Right ventricle myocardium inferior (tissue), 1 donor: ENCODE measurements around the gene ELMO3. TPM values are rescaled to one million over a fixed set of nuclear protein-coding genes. Genes with fewer than 3 reads are reported as not detected.

Experiments used
- ATAC-seq: fragments of 200-7000 bp; cut with Tn5 transposase; one replicate; pipeline ENCODE4 v1.9.1; 2020; ENCODE audit warnings: mild to moderate bottlenecking, moderate library complexity
- DNase-seq: peaks from one replicate; pipeline ENCODE4 v3.0.0; 2021; ENCODE audit errors: missing footprints
- intact Hi-C: fragments of 100-400 bp; cut with DNase I; formaldehyde crosslinking; loops from one replicate; pipeline ENCODE4 v1.11.0; 2022
- total RNA-seq: library from RNA; stranded (reverse); fragmentation: NEBNext Ultra II Directional; extraction: Animal tissue kit (Norgen Biotek cat#: 25700); gene quantifications from one replicate; pipeline ENCODE4 v1.2.1, GENCODE V29; 2021
- donor health status: DM: no; HTN: yes; CAD: no; lungs with severe emphysema.

Gene ELMO3
- total RNA-seq, 1 donor from 2014 or later: 0.89 TPM

DNA sequence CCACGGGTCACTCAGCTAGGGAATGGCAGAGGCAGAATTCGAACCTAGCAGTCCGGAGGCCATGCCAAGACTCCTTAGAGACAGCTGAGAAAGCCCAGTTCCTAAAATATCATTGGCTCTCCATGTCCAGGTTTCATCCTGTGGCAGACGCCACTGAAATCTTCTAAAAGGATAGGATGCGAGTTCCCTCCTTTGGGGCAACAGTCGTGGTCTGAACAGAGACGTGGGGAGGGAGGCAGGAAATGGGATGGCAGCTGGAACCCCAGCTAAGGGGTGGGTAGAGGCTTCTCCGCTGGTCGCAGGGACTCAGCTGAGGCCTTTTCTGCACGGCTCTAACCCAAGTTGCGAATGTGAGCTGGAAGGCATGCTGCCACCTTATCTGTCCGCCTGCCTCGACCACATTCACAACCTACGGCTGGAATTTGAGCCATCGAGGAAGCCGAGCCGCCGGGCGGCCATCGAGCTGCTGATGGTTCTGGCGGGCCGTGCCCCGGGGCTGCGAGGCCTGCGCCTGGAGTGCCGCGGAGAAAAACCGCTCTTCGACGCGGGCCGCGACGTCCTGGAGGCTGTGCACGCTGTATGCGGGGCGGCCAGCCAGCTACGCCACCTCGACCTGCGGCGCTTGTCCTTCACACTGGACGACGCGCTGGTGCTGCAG lies 36.3 kb upstream of the ELMO3 start:
- intact Hi-C loops: no loop called here
- ATAC-seq: no peak
- DNase-seq: peak; percentile 39

DNA sequence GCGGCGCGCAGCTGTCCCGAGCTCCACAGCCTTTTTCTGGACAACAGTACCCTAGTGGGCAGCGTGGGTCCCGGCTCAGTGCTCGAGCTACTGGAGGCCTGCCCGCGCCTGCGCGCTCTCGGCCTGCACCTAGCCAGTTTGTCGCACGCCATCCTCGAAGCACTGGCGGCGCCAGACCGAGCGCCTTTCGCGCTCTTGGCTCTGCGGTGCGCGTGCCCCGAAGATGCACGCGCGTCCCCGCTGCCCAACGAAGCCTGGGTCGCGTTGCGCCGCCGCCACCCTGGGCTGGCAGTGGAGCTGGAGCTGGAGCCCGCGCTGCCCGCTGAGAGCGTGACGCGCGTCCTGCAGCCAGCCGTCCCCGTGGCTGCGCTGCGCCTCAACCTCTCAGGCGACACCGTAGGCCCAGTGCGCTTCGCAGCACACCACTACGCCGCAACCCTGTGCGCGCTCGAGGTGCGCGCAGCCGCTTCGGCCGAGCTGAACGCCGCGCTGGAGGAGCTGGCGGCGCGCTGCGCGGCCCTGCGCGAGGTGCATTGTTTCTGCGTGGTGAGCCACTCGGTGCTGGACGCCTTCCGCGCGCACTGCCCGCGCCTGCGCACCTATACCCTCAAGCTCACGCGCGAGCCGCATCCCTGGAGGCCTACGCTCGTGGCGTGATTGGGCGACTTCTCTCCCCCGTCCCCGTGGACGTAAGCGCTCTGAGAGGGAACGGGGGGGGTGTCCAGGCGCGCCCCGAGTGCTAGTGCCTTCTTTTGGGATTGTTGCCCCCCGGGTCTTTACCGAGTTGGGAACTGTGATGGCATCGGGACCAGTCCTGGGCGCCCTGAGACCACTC lies 35.5 kb upstream of the ELMO3 start:
- DNase-seq (peak; percentile 86), ATAC-seq (peak; percentile 51)
- intact Hi-C loops: no loop called here

DNA sequence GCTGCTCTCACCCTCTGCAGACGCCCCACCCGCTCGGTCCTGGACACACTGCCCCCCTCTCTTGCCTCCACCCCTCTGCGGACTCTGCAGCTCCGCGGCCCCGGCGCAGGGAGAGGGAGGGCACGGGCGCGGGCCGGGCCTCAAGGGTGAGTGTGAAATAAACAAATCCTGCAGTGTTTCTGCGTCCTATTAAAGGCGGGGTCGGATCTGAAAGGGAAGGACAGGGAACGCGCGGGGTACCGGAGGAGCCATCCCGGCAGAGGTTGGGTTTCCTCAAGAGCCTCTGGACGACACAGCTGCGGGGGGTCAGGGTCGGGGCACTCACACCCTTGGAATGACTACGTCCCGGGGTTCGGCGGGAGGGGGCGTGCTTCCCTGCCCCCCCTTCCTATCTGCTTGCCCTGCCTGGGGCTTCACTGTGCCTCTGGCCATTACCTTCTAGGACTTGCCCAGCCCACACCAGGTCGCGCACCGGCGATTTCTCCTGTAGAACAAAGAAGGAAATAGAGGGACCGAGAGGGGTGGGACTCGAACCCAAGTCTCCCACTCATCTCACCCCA lies 34.9 kb upstream of the ELMO3 start:
- ATAC-seq (peak; percentile 17), DNase-seq (peak; percentile 62)
- intact Hi-C loops: no loop called here

- DNase-seq (peak; percentile 87), ATAC-seq (peak; percentile 62)
- intact Hi-C loops: no loop called here
Observed at GRCh38 chr16:67164599-67165061, 34.3 kb upstream of the ELMO3 start, which contains the start of gene HSF4. Gene HSF4, plus strand, starts transcription at chr16:67164745. Its CDS starts 67 bp downstream, at chr16:67164812.

DNA sequence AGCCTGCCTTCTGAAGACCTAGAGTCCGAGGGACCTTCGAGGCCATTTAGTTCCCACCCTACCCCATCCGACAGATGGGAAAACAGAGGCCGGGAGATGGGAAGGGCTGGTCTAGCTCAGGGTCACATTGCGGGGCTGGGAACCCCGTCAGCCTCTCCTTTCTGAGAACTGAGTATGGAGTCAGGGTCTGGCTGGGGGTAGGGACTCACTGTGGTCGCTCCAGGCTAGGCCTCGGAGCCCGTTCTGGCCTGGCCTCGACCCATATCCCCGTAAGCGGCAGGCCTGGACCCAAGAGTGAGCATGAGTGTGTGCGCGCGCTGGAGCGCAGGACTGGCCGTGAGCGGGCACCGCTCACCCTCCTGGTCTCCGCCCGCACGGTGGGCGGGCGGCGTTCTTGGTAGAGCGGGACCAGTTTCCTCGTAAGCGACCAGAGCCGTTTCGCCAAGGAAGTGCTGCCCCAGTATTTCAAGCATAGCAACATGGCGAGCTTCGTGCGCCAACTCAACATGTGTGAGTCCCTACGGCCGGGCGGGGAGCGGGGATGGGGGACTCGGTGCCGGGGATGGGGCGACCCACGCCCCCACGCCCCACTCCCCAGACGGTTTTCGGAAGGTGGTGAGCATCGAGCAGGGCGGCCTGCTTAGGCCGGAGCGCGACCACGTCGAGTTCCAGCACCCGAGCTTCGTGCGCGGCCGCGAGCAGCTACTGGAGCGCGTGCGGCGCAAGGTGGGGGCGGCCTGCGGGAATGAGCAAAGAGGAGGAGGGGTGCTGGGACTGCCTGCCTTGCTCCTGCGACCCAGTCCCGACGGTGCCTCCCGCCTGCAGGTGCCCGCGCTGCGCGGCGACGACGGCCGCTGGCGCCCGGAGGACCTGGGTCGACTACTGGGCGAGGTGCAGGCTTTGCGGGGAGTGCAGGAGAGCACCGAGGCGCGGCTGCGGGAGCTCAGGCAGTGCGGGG lies 33.5 kb upstream of the ELMO3 start:
- DNase-seq (peak; percentile 64), ATAC-seq (no peak)
- intact Hi-C loops: no loop called here

GRCh38 chr16:67166110-67166547 lies 32.8 kb upstream of the ELMO3 start:
- intact Hi-C loops: no loop called here
- ATAC-seq (no peak), DNase-seq (peak; percentile 64)

DNA sequence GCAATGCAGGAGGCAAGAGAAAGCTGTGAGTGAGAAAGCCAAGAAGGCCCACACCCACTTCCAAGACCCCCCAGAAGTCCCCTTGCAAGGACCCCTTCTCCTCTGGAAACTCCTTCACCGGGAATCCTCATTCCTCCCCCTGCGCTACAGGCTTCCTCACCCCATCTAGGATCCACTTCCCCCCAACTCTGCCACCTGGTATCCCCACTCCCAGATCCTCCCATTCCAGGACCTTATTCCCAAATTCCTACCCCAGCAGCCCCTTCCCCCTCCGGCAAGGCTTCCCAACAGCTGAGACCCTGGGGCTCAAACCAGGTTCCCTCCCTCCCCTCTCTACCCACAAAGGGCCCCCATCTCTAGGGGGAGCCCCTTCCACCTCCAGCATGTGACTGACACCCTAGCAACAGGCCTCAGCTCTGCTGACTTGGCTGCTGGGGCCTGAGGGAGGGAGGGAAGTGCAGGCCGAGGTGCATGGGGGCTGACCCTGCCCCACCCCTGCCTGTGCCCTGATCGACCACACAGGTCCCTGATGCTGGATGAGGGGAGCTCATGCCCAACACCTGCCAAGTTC lies 32.2 kb upstream of the ELMO3 start:
- intact Hi-C loops: no loop called here
- no peak for DNase-seq
- ATAC-seq: no peak

- ATAC-seq: no peak
- intact Hi-C loops: no loop called here
- peak; percentile 52 for DNase-seq
Observed at GRCh38 chr16:67167588-67167987, 31.3 kb upstream of the ELMO3 start.

GRCh38 chr16:67169011-67169451 lies 29.9 kb upstream of the ELMO3 start:
- intact Hi-C loops: no loop called here
- DNase-seq: peak; percentile 55
- ATAC-seq: no peak

DNA sequence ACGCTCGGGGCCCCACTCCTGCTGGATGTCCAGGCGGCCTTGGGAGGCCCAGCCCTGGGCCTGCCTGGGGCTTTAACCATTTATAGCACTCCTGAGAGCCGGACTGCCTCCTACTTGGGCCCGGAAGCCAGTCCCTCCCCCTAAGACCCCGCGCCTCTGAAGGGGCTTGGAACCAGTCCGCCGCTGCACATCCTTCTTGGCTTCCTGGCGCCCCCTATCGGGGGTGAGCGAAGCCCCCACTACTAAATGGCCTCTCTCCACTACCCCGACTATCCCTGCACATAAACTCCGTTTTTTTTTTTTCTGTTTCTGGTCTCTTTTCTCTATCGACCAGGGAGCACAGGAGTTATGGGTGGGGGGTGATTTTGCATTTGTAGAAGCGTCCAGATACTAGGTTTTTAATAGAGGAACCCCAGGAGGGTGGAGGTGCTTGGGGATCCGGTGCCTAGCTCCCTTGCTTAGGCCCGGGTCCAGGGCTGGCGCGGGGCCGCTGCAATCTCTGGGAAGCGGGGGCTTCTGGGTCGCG lies 29.2 kb upstream of the ELMO3 start:
- no peak for ATAC-seq
- intact Hi-C loops: no loop called here
- DNase-seq: peak; percentile 73

DNA sequence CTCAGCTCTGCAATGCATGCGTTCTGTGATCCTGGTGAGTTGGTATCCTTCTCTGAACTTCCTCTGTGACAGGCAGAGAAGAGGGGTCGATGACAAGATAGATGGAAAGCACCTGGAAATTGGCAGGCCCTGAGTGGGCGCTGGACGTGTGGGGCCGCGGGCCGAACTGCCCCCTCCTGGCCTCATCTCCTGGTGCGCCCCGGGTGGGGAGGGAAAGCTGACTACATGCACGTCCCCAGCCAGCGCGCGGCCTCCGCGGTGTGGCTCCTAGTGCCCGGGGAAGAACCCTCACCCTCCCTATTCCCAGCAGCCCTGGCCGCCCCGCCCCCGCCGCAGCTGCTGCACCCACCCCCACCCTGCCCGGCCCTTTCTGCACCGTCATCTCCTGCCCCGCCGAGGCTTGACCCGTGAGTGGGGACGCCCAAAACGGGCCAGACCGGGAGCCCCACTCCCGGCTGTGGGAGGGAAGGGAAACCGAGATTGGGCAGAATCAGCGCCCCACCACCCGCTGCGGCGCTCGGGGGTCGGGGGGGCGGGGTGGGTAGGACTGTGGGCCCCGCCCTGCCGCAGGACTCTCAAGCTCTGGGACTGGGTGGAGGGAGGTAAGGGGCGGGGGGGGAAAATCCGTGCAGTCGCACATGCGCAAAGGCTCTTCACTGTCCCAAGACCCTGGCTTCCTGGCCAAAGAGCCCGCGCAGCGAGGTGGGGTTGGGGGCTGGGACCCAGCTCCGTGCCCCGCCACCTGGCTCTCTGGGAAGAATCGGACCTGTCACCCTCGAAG lies 28.6 kb upstream of the ELMO3 start, which contains the start of gene NOL3:
TSS of gene NOL3 (plus strand) at position 371 of the 781 bp plus-strand sequence.
- DNase-seq: peak; percentile 94
- intact Hi-C loops: no loop called here
- ATAC-seq: peak; percentile 72

GRCh38 chr16:67170949-67171649 lies 27.8 kb upstream of the ELMO3 start:
- intact Hi-C loops: no loop called here
- ATAC-seq: peak; percentile 15
- DNase-seq: no peak

DNA sequence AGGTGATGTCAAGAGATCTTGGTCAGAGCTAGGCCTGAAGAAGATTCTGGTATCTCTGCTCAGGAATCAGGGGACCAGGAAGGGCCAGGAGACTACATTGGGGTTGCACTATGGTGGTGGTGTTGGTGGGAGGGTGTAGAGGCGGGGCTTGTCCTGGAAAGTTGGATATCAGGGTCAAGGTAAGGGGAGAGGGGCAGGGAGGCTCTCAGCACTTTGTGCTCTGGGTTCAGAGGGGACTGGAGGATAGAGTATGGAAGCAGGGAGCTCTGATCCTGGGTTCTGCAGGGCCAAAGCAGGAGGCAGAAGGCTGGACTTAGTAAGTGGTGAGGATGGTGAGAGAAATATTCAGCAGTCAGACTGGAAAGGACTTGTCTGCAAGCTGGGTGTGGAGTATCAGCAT lies 25.6 kb upstream of the ELMO3 start:
- intact Hi-C loops: no loop called here
- ATAC-seq: no peak
- no peak for DNase-seq

GRCh38 chr16:67173808-67174705 lies 24.9 kb upstream of the ELMO3 start:
- DNase-seq (peak; percentile 94), ATAC-seq (peak; percentile 71)
- intact Hi-C loops: no loop called here

GRCh38 chr16:67174706-67175231 lies 24.2 kb upstream of the ELMO3 start:
- intact Hi-C loops: no loop called here
- ATAC-seq (no peak), DNase-seq (no peak)
